Parathyroid adenoma (tissue), 2 donors: ENCODE results near the gene RASA2.

Experiments
- H2AFZ ChIP-seq: fragments of 300-600 bp; sonication (generic); one replicate; pipeline ENCODE4 v1.7.0; 2017; ENCODE audit warnings: antibody characterized with exemption, mild to moderate bottlenecking
- H3K27ac ChIP-seq: fragments of 300-600 bp; sonication (generic); one replicate; pipeline ENCODE4 v1.7.0; 2017
- H3K27me3 ChIP-seq: fragments of 300-600 bp; sonication (generic); one replicate; pipeline ENCODE4 v1.7.0; 2017; ENCODE audit warnings: low read length; ENCODE audit not compliant: control insufficient read depth, insufficient read depth
- H3K36me3 ChIP-seq: fragments of 300-600 bp; sonication (generic); one replicate; pipeline ENCODE4 v1.7.0; 2017; ENCODE audit warnings: low read length; ENCODE audit not compliant: control insufficient read depth, insufficient read depth
- H3K4me1 ChIP-seq: fragments of 300-600 bp; sonication (generic); one replicate; pipeline ENCODE4 v1.7.0; 2017; ENCODE audit warnings: control low read depth
- H3K4me2 ChIP-seq: fragments of 300-600 bp; sonication (generic); one replicate; pipeline ENCODE4 v1.7.0; 2017; ENCODE audit warnings: low read length
- H3K4me3 ChIP-seq: fragments of 300-600 bp; sonication (generic); one replicate; pipeline ENCODE4 v1.7.0; 2017; ENCODE audit warnings: low read depth, low read length
- H3K79me2 ChIP-seq: fragments of 300-600 bp; sonication (generic); one replicate; pipeline ENCODE4 v1.7.0; 2017; ENCODE audit warnings: control low read depth
- H3K9ac ChIP-seq: fragments of 300-600 bp; sonication (generic); one replicate; pipeline ENCODE4 v1.7.0; 2017; ENCODE audit warnings: mild to moderate bottlenecking
- H3K9me3 ChIP-seq: fragments of 300-600 bp; sonication (generic); one replicate; pipeline ENCODE4 v1.7.0; 2017; ENCODE audit warnings: low read length; ENCODE audit not compliant: control insufficient read depth
- CTCF ChIP-seq: fragments of 300-600 bp; sonication (generic); IDR thresholded peaks from one replicate; pipeline ENCODE4 v1.7.0; 2017; ENCODE audit warnings: antibody characterized with exemption, mild to moderate bottlenecking
- donor health status: primary hyperparathyroidism.

Gene RASA2

DNA sequence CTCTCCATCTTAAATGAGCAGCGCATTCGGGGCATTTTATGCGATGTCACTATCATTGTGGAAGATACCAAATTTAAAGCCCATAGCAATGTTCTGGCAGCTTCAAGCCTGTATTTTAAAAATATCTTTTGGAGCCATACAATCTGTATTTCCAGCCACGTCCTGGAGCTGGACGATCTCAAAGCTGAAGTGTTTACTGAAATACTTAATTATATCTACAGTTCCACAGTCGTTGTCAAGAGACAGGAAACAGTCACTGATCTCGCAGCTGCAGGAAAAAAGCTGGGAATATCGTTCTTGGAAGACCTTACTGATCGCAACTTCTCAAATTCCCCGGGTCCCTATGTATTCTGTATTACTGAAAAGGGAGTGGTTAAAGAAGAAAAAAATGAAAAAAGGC lies 44.4 kb upstream of the RASA2 start:
- Histone ChIP-seq H3K36me3 (no peaks in the 10 kb centered on the region), H3K79me2 (peaks cover 27% of the 10 kb centered on the region), H3K4me2 (no peak overlapping the region), H2AFZ (no peak overlapping the region), H3K9me3 (no peaks in the 10 kb centered on the region), H3K27me3 (no peaks in the 10 kb centered on the region), H3K27ac (peak overlapping the region; percentile 11), H3K9ac (no peak overlapping the region), H3K4me3 (no peak overlapping the region), H3K4me1 (peaks cover 16% of the 10 kb centered on the region)
- TF ChIP-seq CTCF = no peak

GRCh38 chr3:141442914-141443313 lies 43.9 kb upstream of the RASA2 start:
- H3K4me2 ChIP-seq = no peak overlapping the region
- H3K79me2 ChIP-seq = peaks cover 27% of the 10 kb centered on the region
- no peak for TF ChIP-seq CTCF
- no peak overlapping the region for H3K4me3 ChIP-seq
- no peaks in the 10 kb centered on the region for H3K36me3 ChIP-seq
- H3K9me3 ChIP-seq = no peaks in the 10 kb centered on the region
- H3K4me1 ChIP-seq = peaks cover 16% of the 10 kb centered on the region
- no peak overlapping the region for H2AFZ ChIP-seq
- H3K27ac ChIP-seq = peak overlapping the region; percentile 11
- H3K27me3 ChIP-seq = no peaks in the 10 kb centered on the region
- H3K9ac ChIP-seq = no peak overlapping the region

GRCh38 chr3:141444586-141445285 lies 42.1 kb upstream of the RASA2 start:
- H3K9ac ChIP-seq = no peak overlapping the region
- no peak for TF ChIP-seq CTCF
- no peak overlapping the region for H2AFZ ChIP-seq
- H3K9me3 ChIP-seq = no peaks in the 10 kb centered on the region
- peaks cover 27% of the 10 kb centered on the region for H3K79me2 ChIP-seq
- H3K27me3 ChIP-seq = no peaks in the 10 kb centered on the region
- no peaks in the 10 kb centered on the region for H3K36me3 ChIP-seq
- H3K27ac ChIP-seq = no peak overlapping the region
- no peak overlapping the region for H3K4me2 ChIP-seq
- H3K4me1 ChIP-seq = peaks cover 12% of the 10 kb centered on the region
- H3K4me3 ChIP-seq = no peak overlapping the region

- no peaks in the 10 kb centered on the region for H3K9me3 ChIP-seq
- no peak overlapping the region for H3K4me3 ChIP-seq
- no peak overlapping the region for H3K9ac ChIP-seq
- peaks cover 9% of the 10 kb centered on the region for H3K4me1 ChIP-seq
- no peak for TF ChIP-seq CTCF
- no peaks in the 10 kb centered on the region for H3K36me3 ChIP-seq
- H3K27ac ChIP-seq = no peak overlapping the region
- H3K79me2 ChIP-seq = peaks cover 27% of the 10 kb centered on the region
- no peak overlapping the region for H3K4me2 ChIP-seq
- H2AFZ ChIP-seq = no peak overlapping the region
- no peaks in the 10 kb centered on the region for H3K27me3 ChIP-seq
These were observed 40.8 kb upstream of the RASA2 start for GRCh38 chr3:141445990-141446389.

- H3K4me3 ChIP-seq = no peak overlapping the region
- H2AFZ ChIP-seq = no peak overlapping the region
- no peaks in the 10 kb centered on the region for H3K9me3 ChIP-seq
- H3K4me1 ChIP-seq = peaks cover 3% of the 10 kb centered on the region
- H3K36me3 ChIP-seq = no peaks in the 10 kb centered on the region
- H3K27ac ChIP-seq = no peak overlapping the region
- no peaks in the 10 kb centered on the region for H3K27me3 ChIP-seq
- no peak overlapping the region for H3K4me2 ChIP-seq
- H3K9ac ChIP-seq = no peak overlapping the region
- no peak for TF ChIP-seq CTCF
- peaks cover 19% of the 10 kb centered on the region for H3K79me2 ChIP-seq
These were observed 40.1 kb upstream of the RASA2 start for GRCh38 chr3:141446737-141447136.
